Measurements from ENCODE around the gene SLC2A9. TPM values are rescaled to one million over a fixed set of nuclear protein-coding genes. Genes with fewer than 3 reads are reported as not detected.

The SLC2A9 gene
- total RNA-seq, 1 experiment from 2014 or later, result 1.9 TPM

DNA sequence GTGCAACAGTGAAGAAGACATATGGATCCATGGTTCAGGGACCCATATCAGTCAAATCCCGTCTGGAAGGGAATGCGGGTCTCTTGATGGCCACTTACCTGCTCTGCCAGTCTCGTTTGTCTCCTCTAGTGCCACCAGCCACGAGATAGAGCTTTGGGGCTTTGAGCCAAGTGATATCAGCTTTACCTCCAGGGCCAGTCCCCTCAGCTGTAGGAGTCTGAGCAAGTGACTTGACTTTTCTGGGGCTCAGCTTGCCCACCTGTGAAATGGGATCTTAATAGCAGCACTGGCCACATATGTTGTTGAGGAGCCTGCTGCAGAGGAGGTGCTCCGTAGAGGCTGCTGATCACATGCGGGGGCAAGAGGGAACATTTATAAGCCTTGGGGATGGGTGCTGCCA, 1.2 kb downstream of the SLC2A9 start:
- no peak for DNase-seq (ENCODE audit: low spot score)

DNA sequence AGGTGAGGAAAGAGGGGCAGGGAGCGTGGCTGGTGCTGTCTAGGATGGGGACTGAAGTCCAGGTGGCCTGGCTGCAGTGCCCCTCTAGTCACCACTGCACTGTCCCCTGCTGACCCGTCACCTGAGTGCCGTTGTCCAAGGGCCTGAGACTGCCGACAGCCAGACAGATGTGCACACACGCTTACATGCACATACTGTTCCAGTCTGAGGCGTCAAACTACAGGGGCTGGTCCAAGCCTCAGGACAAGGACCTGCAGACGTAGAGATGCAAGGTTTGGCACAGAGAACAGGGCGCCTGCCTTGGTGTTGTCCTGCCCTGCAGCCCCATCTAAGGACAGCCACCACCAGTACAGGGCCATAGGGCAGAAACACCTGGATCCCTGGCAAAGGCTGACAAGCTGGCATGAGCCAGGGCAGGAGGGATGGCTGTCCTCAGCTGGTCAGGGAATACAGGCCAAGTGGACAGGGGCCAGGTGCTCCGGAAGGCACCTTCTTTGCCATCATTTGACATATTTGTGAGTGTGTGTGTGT, 1.7 kb downstream of the SLC2A9 start:
- DNase-seq (ENCODE audit: low spot score), result no peak

DNA sequence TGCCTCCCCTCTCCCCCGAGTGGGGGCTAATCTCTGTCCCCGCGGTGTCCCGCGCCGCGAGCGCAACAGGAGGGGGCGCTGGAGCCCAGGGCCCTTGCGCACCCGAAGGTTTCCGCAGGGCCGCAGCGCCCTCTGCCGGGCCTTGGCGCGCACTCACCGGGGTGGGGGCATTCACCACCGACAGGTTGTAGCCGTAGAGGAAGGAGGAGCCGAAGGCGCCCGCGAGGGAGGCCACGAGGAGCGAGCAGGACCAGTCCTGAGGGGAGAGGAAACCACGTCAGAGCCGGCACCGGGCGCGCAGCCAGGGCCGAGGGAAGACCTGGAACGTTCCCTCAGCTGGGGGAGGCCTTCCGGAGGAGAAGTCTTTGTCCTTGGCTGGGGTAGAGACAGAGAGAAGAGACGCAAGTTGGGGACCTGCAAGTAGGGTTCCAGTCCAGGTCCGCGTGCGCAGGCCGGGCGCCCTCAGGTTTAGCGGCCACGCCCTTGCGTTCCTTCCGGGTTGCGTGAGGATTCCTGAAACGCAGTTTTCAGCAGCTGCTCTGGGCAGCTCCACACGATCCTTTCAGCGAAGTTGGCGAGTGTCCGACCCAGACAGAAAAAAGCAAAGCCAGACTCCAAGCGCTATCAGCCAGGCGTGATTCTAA, 2.4 kb downstream of the SLC2A9 start:
- DNase-seq (ENCODE audit: low spot score), result peak; percentile 89

DNA sequence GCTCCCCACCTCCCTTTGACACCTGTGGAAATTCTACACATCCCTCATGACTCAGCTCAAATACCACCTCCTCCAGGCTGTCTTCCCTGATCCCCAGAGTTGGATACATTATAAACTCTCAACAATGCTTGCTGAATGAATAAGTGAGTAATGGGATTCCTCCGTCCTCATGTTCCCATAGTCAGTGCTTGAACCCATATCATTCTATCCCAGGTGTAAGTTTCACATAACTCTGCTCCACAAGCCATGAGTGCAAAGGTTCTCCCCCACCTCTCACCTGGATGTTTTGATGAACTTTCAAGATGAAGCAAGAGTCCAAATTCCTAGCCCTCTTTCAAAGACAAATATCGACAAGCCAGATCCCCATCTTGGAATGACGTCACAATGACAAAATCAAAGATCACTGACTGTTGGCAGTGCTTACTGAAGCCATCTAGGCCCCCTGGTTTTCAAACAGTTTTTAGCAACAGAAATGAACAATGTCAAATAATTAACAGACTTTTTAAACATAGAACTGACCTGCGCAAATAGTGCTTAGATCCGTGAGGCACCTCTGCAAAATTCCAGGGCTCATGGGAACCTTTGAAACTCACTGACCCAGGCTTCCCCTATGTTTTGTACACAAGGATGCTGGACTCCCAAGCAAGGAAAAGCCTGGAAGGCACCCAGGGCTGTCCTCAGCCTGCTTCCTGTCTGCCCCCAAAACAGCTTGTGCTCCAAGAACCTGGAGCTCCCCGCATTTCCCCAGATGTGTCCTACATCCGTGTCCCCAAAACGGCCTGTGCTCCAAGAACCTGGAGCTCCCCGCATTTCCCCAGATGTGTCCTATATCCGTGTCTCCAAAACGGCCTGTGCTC, 4.0 kb downstream of the SLC2A9 start:
- no peak for DNase-seq (ENCODE audit: low spot score)

DNA sequence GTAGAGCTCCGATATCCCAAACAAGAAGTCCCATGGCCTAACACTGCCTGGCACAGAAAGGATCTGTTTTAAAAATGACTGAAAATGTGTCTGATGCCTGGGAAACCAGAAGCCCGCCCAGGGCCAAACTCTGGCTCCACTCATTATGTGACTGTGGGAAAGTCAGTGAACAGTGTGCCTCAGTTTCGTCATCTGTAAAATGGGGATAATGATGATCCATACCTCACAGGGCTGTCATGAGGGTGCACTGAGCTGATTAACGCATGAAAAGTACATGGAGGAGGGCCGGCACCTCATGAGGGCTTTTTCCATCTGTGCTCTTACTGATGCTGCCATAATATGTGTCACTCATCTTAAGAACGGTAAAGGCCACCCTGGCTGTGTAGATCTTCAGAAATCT, 5.1 kb downstream of the SLC2A9 start:
- DNase-seq (ENCODE audit: low spot score), result no peak

DNA sequence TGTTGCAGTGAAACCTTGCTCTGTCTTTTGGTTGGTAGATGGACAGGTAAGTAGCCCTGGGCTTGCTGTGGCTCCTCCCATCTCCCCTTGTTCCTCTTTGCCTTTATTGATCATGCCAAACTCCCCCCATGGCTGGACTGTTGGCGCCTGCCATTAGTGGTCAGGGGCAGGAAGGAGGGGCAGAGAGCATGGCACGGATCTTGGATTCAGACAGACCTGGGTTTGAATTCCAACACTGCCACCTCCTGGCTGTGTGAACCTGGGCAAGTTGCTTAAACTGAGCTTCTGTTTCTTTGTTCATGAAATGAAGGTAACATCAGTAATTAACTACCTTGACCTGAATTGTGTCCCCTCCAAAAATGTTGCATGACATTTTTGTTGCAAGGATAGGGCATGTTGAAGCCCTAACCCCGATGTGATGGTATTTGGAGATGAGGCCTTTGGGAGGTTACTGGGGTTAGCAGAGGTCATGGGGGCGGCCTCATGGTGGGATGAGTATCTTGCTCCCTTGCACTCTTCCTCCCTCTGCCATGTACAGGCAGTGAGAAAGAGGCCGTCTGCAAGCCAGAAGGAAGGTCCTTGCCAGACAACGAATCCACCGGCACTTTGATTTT, 6.0 kb downstream of the SLC2A9 start:
- DNase-seq (ENCODE audit: low spot score), result peak; percentile 62

DNA sequence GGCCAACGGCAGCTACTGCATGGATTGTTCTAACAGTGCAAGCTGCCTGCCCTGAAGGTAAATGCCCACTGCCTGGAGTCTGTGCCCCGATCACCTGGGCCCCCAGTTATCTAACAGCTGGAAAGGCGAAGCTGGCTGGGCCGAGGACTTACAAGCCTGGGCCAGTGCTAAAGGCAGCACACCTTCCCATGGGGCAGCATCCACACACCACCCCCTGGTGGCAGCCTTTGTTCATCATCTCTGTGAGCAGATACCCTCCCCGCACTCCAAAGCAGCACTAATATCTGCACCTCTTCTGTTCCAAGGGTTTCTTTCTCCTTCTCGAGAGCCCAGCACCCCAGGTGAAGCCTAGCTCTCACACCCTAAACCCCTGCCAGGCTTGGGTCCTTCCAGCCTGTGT, 7.6 kb downstream of the SLC2A9 start:
- DNase-seq (ENCODE audit: low spot score), result peak; percentile 62

DNA sequence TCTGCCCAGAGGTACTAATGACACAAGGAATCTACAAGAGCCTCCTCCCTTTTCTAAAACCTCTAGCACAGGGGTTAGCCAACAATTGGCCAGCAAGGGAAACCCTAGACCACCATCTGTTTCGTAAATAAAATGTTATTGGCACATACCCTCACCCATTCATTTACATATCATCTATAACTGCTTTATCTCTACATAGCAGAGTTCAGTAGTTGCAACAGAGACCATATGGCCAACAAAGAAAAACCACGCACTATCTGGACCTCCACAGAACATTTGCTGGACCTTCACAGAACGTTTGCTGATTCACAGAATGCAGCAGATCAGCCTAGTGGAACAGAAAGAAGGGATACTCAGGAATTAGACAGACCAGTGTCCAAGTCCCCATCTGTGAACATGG, 9.4 kb downstream of the SLC2A9 start:
- no peak for DNase-seq (ENCODE audit: low spot score)

DNA sequence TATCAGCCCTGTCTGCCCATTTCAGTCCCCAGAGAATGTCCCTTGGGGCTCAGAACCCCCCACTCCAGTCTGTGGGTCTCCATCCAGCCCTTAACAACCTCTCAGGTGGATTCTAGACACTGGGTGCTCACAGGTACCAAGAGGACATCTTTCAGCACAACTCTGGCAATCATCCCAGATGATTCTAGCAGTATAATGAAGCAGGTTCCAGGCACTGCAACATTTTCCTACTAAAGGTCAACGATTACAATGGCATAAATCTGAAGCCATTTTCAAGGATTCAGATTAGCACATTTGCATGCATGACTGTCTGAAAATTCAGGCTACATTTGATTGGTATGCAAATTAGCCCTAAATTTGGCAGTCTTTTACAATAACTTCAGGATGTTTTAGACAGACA, 10.0 kb downstream of the SLC2A9 start:
- no peak for DNase-seq (ENCODE audit: low spot score)

DNA sequence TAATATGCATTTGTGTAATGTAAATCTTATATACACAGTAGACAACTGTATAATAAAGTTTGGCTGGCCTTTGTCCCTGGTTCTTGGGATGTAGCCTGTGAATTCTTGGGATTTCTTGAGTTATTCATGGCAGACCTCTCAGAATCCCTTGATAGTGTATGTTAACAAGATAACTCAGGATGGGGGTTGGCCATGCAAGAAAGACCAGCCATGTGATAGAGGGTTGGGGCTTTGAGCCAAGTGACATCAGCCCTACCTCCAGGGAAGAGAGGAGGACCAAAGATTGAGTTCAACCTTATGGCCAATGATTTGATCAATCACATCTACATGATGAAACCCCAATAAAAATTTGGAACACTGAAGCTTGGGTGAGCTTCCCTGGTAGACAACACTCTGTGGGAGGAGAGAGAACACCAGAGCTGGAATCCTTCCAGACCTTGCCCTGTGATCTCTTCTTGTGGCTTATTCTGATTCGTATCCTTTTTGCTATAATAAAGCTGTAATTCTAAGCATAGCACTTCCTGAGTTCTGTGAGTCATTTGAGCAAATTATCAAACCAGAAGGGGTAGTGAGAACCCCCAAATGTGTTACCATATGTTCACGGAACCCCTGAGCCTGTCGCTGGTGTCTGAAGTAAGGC, 11.3 kb downstream of the SLC2A9 start:
- no peak for DNase-seq (ENCODE audit: low spot score)

DNA sequence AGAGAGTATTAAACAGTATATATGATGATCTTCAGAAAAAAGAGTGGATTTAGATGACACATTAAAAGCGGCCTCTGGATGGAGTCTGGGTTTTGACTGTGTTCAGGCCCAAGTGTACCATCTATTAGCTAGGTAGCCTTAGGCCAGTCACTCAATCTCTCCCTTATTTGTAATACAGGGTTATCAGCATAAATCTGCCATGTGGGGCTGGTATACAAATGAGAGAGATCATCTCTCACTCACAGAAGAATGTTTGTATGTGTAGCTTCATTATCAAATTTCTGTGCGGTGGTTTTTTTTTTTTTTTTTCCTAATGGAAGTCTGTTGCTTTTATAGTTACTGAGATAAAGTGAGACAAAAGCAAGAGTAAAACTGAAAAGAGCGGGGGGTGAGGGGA, 12.7 kb downstream of the SLC2A9 start:
- DNase-seq (ENCODE audit: low spot score), result no peak

DNA sequence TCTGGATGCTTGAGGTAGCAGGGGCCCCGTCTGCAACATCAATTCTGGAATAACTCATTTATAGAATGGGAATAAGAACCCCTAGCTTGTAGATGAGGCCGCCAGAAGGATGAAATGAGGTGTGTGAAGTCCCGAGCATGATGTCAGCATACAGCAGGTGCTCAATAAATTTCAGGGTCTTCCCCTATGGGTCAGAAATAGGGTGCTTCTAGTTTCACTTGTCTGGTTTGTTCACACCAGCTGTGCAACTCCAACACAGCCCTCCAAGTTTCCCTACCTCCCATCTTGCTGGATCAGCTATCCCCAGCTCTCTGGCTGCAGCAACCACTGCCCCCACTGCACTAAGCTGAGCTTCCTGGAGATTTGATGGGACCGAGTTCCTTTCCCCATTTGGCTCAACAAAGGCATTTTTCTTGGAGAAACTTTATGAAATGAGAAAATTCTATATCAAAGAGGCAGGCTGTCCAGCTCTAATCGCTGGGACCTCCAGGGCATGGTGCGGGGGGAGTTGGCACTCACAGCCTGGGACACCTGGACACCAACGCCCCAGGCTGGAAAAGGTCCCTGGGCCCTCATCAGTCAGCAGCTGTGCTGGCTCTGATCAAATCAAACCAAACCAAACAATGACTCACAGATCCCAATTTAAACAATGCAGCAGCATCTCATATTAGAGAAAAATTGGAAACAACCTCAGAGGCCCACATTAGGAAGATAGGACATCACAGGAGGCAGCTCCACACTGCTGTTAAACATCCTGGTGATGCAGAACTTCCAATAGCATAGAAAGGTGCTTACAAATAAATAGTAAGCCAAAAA, 13.3 kb downstream of the SLC2A9 start:
- no peak for DNase-seq (ENCODE audit: low spot score)

DNA sequence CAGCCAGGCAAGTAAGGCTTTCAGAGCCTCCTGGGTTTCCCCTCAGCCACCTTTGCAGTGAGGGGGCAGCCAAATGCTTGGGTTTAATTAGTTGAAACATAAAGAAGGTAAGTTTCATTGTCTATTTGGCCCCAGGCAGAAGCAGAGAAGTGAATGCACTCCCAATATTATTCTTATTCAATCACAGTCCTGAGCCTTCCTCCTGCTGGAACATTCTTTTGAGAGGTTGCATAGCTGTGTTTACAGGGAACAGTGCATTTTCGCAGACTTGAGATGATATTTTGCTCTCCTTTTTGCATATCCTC, 13.9 kb downstream of the SLC2A9 start:
- DNase-seq (ENCODE audit: low spot score), result no peak

DNA sequence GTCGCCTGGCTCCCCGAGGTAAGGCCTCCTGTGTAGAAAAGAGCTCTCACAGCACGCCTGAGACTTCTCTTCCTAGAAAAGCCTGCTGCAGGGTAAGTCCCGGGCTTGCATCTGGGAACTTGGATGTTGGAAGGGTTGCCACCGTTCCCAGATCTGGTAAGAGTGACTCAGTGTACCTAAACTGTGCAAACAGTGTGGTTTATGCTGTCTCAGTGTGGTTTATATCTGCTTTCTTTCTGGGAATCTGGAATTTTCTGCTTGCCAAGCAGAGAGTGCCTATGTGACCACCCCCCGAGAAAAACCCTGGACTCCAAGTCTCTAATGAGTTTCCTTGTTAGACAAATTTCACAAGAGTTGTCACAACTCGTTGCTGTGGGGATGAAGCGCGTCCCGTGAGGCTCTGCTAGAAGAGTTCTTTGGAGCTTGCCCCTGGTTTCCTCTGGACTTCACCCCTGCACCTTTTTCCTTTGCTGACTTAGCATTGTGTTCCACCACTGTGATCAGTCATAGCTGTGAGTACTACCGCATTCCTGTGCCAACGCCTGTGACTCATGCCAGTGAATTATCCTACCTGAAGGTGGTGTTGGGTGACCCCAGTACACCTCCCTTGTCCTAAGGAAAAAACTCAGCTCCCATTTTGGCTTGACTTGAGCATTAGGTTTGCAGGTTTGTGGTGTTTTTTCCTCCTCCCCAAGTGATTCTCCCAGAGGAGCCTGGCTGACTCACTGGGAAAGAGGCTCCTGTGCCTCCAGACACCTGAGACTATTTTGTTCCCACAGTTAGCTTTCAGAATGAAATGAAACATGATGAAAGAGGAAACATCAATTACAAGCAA, 14.5 kb downstream of the SLC2A9 start:
- DNase-seq (ENCODE audit: low spot score), result peak; percentile 88

DNA sequence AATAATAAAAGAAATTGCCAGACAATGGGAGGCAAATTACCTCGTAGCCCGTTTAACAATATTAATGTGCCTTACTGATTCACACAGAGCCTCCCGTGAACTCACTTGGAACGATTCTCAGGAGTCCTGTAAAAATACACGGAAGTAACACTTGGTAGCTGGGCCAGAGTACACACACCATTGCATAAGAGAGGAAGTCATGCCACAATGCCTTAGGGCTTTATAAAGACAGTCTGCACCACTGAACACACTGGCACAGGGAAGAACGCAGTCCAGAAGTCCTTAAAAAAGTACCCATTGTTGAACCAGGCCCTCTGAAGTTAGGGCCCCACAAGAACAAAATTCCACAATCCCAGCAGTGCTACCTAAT, 15.1 kb downstream of the SLC2A9 start:
- DNase-seq (ENCODE audit: low spot score), result peak; percentile 78

DNA sequence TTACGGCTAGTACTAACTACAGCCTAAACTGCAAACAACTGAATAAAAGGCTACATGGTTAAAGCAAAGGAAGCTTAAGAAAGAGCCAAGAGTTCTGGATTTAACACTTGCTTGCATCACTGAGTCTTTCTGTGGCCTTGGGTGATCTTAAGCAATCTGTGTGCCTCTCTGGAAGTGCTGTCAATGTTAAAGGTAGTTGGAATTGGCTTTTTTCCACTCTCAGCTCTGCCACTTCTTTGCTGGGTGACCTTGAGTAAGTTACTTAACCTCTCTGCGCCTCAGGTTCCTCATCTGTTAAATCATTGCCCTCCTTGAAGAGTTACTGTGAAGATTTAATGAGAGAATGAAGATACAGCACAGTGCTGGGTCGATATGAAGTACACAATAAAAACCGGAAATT, 15.7 kb downstream of the SLC2A9 start:
- no peak for DNase-seq (ENCODE audit: low spot score)

DNA sequence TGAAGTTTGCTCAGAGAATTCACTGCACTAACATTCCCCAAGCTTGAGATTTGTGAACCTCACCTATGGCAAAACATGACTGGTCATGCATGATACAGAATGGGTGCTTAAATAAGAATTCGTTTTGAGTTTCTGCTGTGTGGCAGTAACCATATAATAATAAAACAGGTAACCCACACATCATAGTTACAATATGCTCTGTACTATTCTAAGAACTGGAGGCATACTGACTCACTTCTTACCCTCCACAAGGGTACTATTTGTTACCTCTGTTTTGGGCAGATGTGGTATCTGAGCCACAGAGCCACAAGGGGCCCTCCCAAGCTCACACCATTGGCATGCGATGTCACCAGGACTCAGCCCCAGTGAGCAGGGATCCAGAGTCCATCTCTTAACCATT, 17.6 kb downstream of the SLC2A9 start:
- DNase-seq (ENCODE audit: low spot score), result no peak

DNA sequence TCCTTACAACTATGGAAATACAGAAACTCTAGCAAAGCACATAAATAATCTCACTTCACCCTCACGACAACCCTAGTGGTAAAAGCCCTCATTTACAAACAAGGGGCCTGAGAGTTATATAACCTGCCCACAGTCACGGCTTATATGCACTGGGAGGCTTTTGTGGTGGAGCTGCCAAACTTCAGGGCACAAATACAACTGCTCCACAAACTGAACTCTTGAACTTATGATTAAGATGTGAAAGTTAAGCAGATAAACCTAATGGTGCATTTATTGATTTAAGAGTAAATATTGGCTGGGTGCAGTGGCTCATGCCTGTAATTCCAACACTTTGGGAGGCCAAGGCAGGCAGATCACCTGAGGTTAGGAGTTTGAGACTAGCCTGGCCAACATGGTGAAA, 19.0 kb downstream of the SLC2A9 start:
- no peak for DNase-seq (ENCODE audit: low spot score)

DNA sequence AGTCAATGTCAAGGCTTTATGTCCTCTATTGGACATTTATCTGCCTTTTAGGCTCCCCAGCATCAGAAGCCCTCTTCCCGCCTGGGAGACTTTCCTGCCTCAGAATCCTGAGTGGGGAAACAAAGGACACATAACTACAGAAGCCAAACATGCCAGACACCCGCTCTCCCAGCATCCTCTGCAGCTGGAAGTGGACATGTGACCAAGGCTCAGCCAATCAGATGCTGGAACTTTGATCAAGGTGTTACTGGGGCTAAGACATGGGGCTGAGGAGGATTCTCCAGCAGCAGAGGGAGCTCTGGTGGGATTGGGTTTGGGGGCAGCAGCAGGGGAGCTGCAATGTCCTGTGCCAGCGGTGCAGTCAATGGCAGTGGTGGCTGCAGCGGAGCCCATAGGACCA, 19.5 kb downstream of the SLC2A9 start:
- DNase-seq (ENCODE audit: low spot score), result no peak

DNA sequence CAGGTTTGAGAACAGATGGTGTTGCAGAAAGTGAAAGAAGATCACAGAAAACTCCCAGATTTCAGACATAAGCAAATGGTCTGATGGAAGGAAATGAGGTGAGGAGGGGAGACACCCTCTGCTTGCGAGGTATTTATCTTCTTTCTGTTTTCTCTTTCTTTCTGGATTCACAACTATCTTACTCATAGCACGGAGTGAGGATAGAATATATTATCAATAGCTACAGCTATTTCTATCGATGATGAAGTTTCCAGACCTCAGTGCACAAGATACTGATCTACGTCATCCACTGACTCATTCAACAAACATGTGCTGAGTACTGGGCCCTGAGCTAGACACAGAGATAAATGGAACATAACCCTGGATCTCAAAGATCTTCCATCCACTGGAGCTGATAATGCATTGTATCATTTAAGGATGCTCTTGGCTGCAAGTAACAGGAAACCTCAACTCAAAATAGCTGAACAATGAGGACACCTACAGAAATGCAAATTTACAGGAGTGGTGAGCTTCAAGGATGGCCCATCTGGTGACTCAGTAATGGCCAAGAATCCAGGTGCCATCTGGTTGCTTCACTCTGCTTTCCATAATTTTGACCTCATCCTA, 21.2 kb downstream of the SLC2A9 start:
- DNase-seq (ENCODE audit: low spot score), result no peak

All from HT-29 (cell line).